GM18502 (cell line): ENCODE results near the gene TSPAN18.

ENCODE experiments used
- ATAC-seq: cut with Tn5 transposase; IDR thresholded peaks from one replicate; pipeline ENCODE4 v1.9.1; 2021; ENCODE audit warnings: mild to moderate bottlenecking; ENCODE audit not compliant: unreplicated experiment, poor library complexity

TSPAN18 gene

GRCh38 chr11:44726283-44727113 is at the start of gene TSPAN18:
Gene TSPAN18 (plus strand): TSS chr11:44726962. CDS start chr11:44906417, 179,455 bp downstream.
- peak; percentile 82 for ATAC-seq

- ATAC-seq: no peak
Measured at GRCh38 chr11:44680982-44681597, 45.7 kb upstream of the TSPAN18 start.

- ATAC-seq: no peak
Measured at GRCh38 chr11:44681698-44682097, 45.1 kb upstream of the TSPAN18 start.

GRCh38 chr11:44684859-44685281 is 41.9 kb upstream of the TSPAN18 start:
- ATAC-seq: no peak

- ATAC-seq: no peak
Measured at GRCh38 chr11:44687388-44687787, 39.4 kb upstream of the TSPAN18 start.

GRCh38 chr11:44689265-44689664 is 37.5 kb upstream of the TSPAN18 start:
- no peak for ATAC-seq

- no peak for ATAC-seq
Measured at GRCh38 chr11:44690651-44691050, 36.1 kb upstream of the TSPAN18 start.

- no peak for ATAC-seq
Measured at GRCh38 chr11:44692460-44692859, 34.3 kb upstream of the TSPAN18 start.

GRCh38 chr11:44693654-44694119 is 33.1 kb upstream of the TSPAN18 start:
- no peak for ATAC-seq

GRCh38 chr11:44694443-44694842 is 32.3 kb upstream of the TSPAN18 start:
- no peak for ATAC-seq

- no peak for ATAC-seq
Measured at GRCh38 chr11:44695169-44695833, 31.5 kb upstream of the TSPAN18 start.

GRCh38 chr11:44698252-44698912 is 28.4 kb upstream of the TSPAN18 start:
- ATAC-seq: no peak

- no peak for ATAC-seq
Measured at GRCh38 chr11:44699497-44700408, 27.0 kb upstream of the TSPAN18 start.

- ATAC-seq: no peak
Measured at GRCh38 chr11:44701276-44701675, 25.5 kb upstream of the TSPAN18 start.

GRCh38 chr11:44702889-44703288 is 23.9 kb upstream of the TSPAN18 start:
- no peak for ATAC-seq

GRCh38 chr11:44707094-44707493 is 19.7 kb upstream of the TSPAN18 start:
- no peak for ATAC-seq

- no peak for ATAC-seq
Measured at GRCh38 chr11:44708009-44708408, 18.8 kb upstream of the TSPAN18 start.

GRCh38 chr11:44708523-44709280 is 18.1 kb upstream of the TSPAN18 start:
- ATAC-seq: no peak

- ATAC-seq: no peak
Measured at GRCh38 chr11:44709281-44709562, 17.5 kb upstream of the TSPAN18 start.
